Neural cell (in vitro differentiated cells): Measurements from ENCODE around the gene DMWD.

Experiments
- CTCF ChIP-seq: fragments of 450-650 bp; IDR thresholded peaks from 2 replicates; pipeline ENCODE4 v1.5.1; 2014; ENCODE audit warnings: antibody characterized with exemption, mild to moderate bottlenecking, moderate library complexity; ENCODE audit not compliant: poor library complexity, severe bottlenecking
- EP300 ChIP-seq: fragments of 450-650 bp; conservative IDR thresholded peaks from 2 replicates; pipeline ENCODE4 v1.6.1; 2014; ENCODE audit warnings: antibody characterized with exemption, mild to moderate bottlenecking, moderate library complexity; ENCODE audit not compliant: poor library complexity, severe bottlenecking
- EZH2 ChIP-seq: fragments of 200-600, 300-800 bp; shearing (Covaris generic), sonication (generic); IDR thresholded peaks from 2 replicates; pipeline ENCODE4 v1.6.1; 2014; ENCODE audit warnings: antibody characterized with exemption, low read length, borderline replicate concordance, mild to moderate bottlenecking; ENCODE audit not compliant: insufficient read depth, poor library complexity, severe bottlenecking
- MXI1 ChIP-seq: fragments of 450-650 bp; conservative IDR thresholded peaks from 2 replicates; pipeline ENCODE4 v1.6.1; 2014; ENCODE audit warnings: antibody characterized with exemption, mild to moderate bottlenecking; ENCODE audit not compliant: poor library complexity, severe bottlenecking
- POLR2AphosphoS5 ChIP-seq: IDR thresholded peaks from 2 replicates; pipeline ENCODE4 v1.6.1; 2012
- RAD21 ChIP-seq: fragments of 450-650 bp; conservative IDR thresholded peaks from 2 replicates; pipeline ENCODE4 v1.6.1; 2014; ENCODE audit warnings: antibody characterized with exemption, mild to moderate bottlenecking, moderate library complexity
- TAF1 ChIP-seq: IDR thresholded peaks from 2 replicates; pipeline ENCODE4 v1.6.1; 2012; ENCODE audit warnings: low read depth
- TF ChIP-seq, protein P1 (sequence below): IDR thresholded peaks from 2 replicates; pipeline ENCODE4 v1.6.1; 2012; ENCODE audit warnings: borderline replicate concordance

GRCh38 chr19:45815481-45816216 is 23.0 kb upstream of the DMWD start:
- TF ChIP-seq EP300 (no peak), RAD21 (no peak), CTCF (no peak), TAF1 (no peak), EZH2 (no peak), MXI1 (no peak), POLR2AphosphoS5 (no peak)
- TF ChIP-seq, protein P1, sequence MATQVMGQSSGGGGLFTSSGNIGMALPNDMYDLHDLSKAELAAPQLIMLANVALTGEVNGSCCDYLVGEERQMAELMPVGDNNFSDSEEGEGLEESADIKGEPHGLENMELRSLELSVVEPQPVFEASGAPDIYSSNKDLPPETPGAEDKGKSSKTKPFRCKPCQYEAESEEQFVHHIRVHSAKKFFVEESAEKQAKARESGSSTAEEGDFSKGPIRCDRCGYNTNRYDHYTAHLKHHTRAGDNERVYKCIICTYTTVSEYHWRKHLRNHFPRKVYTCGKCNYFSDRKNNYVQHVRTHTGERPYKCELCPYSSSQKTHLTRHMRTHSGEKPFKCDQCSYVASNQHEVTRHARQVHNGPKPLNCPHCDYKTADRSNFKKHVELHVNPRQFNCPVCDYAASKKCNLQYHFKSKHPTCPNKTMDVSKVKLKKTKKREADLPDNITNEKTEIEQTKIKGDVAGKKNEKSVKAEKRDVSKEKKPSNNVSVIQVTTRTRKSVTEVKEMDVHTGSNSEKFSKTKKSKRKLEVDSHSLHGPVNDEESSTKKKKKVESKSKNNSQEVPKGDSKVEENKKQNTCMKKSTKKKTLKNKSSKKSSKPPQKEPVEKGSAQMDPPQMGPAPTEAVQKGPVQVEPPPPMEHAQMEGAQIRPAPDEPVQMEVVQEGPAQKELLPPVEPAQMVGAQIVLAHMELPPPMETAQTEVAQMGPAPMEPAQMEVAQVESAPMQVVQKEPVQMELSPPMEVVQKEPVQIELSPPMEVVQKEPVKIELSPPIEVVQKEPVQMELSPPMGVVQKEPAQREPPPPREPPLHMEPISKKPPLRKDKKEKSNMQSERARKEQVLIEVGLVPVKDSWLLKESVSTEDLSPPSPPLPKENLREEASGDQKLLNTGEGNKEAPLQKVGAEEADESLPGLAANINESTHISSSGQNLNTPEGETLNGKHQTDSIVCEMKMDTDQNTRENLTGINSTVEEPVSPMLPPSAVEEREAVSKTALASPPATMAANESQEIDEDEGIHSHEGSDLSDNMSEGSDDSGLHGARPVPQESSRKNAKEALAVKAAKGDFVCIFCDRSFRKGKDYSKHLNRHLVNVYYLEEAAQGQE, result no peak
